DMS 273 (cell line): ENCODE measurements around the gene LTBP1.

Experiments used
- DNase-seq: peaks from one replicate; lab custom pipeline; 2025; ENCODE audit not compliant: unreplicated experiment; lab: John Stamatoyannopoulos, UW

Gene LTBP1

GRCh38 chr2:33395655-33396249 lies 449.0 kb downstream of the LTBP1 start:
- DNase-seq, result peak; percentile 68

- DNase-seq, result no peak
Observed at GRCh38 chr2:33404321-33404720, 457.6 kb downstream of the LTBP1 start.

- peak; percentile 23 for DNase-seq
Observed at GRCh38 chr2:33406622-33407021, 459.9 kb downstream of the LTBP1 start.

GRCh38 chr2:33408109-33408508 lies 461.4 kb downstream of the LTBP1 start:
- no peak for DNase-seq

GRCh38 chr2:33409417-33409955 lies 462.7 kb downstream of the LTBP1 start:
- no peak for DNase-seq

- DNase-seq, result no peak
Observed at GRCh38 chr2:33411765-33412164, 465.0 kb downstream of the LTBP1 start.

- DNase-seq, result peak; percentile 58
Observed at GRCh38 chr2:33412920-33413319, 466.2 kb downstream of the LTBP1 start.

GRCh38 chr2:33419581-33420200 lies 472.9 kb downstream of the LTBP1 start:
- DNase-seq, result no peak

GRCh38 chr2:33420726-33421125 lies 474.0 kb downstream of the LTBP1 start:
- no peak for DNase-seq

- no peak for DNase-seq
Observed at GRCh38 chr2:33421820-33422219, 475.1 kb downstream of the LTBP1 start.

GRCh38 chr2:33425161-33425560 lies 478.4 kb downstream of the LTBP1 start:
- no peak for DNase-seq

GRCh38 chr2:33425586-33426031 lies 478.9 kb downstream of the LTBP1 start:
- no peak for DNase-seq

GRCh38 chr2:33426666-33427231 lies 480.0 kb downstream of the LTBP1 start:
- peak; percentile 46 for DNase-seq

- no peak for DNase-seq
Observed at GRCh38 chr2:33430077-33430476, 483.3 kb downstream of the LTBP1 start.

GRCh38 chr2:33430856-33431255 lies 484.1 kb downstream of the LTBP1 start:
- DNase-seq, result no peak

GRCh38 chr2:33432871-33433270 lies 486.1 kb downstream of the LTBP1 start:
- DNase-seq, result no peak

GRCh38 chr2:33433279-33434235 lies 486.8 kb downstream of the LTBP1 start:
- no peak for DNase-seq

- DNase-seq, result no peak
Observed at GRCh38 chr2:33435518-33435917, 488.8 kb downstream of the LTBP1 start.

GRCh38 chr2:33436083-33436482 lies 489.3 kb downstream of the LTBP1 start:
- no peak for DNase-seq

GRCh38 chr2:33437297-33437696 lies 490.5 kb downstream of the LTBP1 start:
- no peak for DNase-seq

- DNase-seq, result no peak
Observed at GRCh38 chr2:33437815-33438214, 491.1 kb downstream of the LTBP1 start.
